Spleen (tissue), 11 donors: ENCODE data around the gene CXorf49. TPM values are rescaled to one million over a fixed set of nuclear protein-coding genes. Genes with fewer than 3 reads are reported as not detected.
"Not testable (repeated sequence)": the region's sequence is repeated elsewhere in the genome, so short reads cannot be mapped to it uniquely, and the experiment has no call there.

Source experiments
- DNase-seq: peaks from one replicate; pipeline ENCODE4 v3.0.0-alpha.2; 2020
- H3K27ac ChIP-seq, 8 donors: fragments of 200-600 bp; sonication (generic) in 7 of 8; 1 replicate in 4 of 8; 2 replicates in 4 of 8; pipeline versions ENCODE4 v1.5.0 to v1.8.0; 2016 to 2021; ENCODE audit warnings: inconsistent platforms in 4 of 8, mild to moderate bottlenecking in 4 of 8, moderate library complexity in 1 of 8
- H3K27me3 ChIP-seq, 7 donors: fragments of 200-600 bp; sonication (generic) in 6 of 7; replicated peaks in 1 of 7; 1 replicate in 4 of 7; 2 replicates in 3 of 7; pipeline versions ENCODE4 v1.5.0 to v1.8.0; 2016 to 2021; ENCODE audit warnings: inconsistent platforms in 3 of 7, mild to moderate bottlenecking in 1 of 7
- H3K36me3 ChIP-seq, 6 donors: fragments of 200-600 bp; sonication (generic) in 5 of 6; 1 replicate in 4 of 6; 2 replicates in 2 of 6; pipeline versions ENCODE4 v1.5.0 to v1.8.0; 2016 to 2021; ENCODE audit warnings: inconsistent platforms in 2 of 6
- H3K4me1 ChIP-seq, 6 donors: fragments of 200-600 bp; sonication (generic) in 5 of 6; 1 replicate in 3 of 6; 2 replicates in 3 of 6; pipeline versions ENCODE4 v1.5.0 to v1.8.0; 2016 to 2021; ENCODE audit warnings: inconsistent platforms in 3 of 6
- H3K4me3 ChIP-seq, 8 donors: fragments of 200-600 bp; sonication (generic) in 7 of 8; 1 replicate in 4 of 8; 2 replicates in 4 of 8; pipeline versions ENCODE4 v1.5.0 to v1.8.0; 2016 to 2021; ENCODE audit warnings: inconsistent platforms in 4 of 8, mild to moderate bottlenecking in 4 of 8, moderate library complexity in 2 of 8
- H3K9me3 ChIP-seq, 8 donors: fragments of 200-600 bp; sonication (generic) in 7 of 8; 1 replicate in 4 of 8; 2 replicates in 4 of 8; pipeline versions ENCODE4 v1.5.0 to v1.8.0; 2016 to 2021; ENCODE audit warnings: inconsistent platforms in 4 of 8
- POLR2A ChIP-seq, 3 donors: fragments of 450-650 bp; IDR thresholded peaks; one replicate each; pipeline ENCODE4 v1.5.1; 2017; ENCODE audit warnings: antibody characterized with exemption in 3 of 3, mild to moderate bottlenecking in 1 of 3
- POLR2AphosphoS5 ChIP-seq, 3 donors: sonication (generic); formaldehyde crosslinking; IDR thresholded peaks; one replicate each; pipeline ENCODE4 v1.5.1; 2017; ENCODE audit warnings: antibody characterized with exemption in 3 of 3
- WGBS, 5 donors: extraction: QIAGEN DNeasy Blood & Tissue Kit in 3 of 5; methylation state at CpG; one replicate each; pipeline versions ENCODE4 v1.1.5 to v1.1.7; 2013 to 2018; 5-methylcytosine and 5-hydroxymethylcytosine counted together
- intact Hi-C: fragments of 100-400 bp; cut with DNase I; formaldehyde crosslinking; loops from one replicate; pipeline ENCODE4 v1.15.0; 2023; ENCODE audit warnings: low total_unique reads
- polyA plus RNA-seq, 3 donors: library from polyadenylated mRNA; stranded (reverse); fragments of 200-250 nt; gene quantifications; one replicate each; pipeline ENCODE4 v1.2.1, GENCODE V29; 2013
- total RNA-seq, 7 donors: library from RNA; depleted of rRNA in 3 of 7; stranded (reverse); fragments of >200 nt in 3 of 7; fragmentation: NEBNext Ultra II Directional in 4 of 7; extraction: Animal tissue kit (Norgen Biotek cat#: 25700) in 4 of 7; gene quantifications; one replicate each; pipeline versions ENCODE4 v1.1.0 to v1.2.1, GENCODE V29; 2016 to 2021
- TF ChIP-seq, protein P1 (sequence below), 11 experiments: fragments of 200-600 bp in 7 of 11; fragments of 450-650 bp in 4 of 11; sonication (generic) in 4 of 11; IDR thresholded peaks in 8 of 11; conservative IDR thresholded peaks in 3 of 11; 1 replicate in 7 of 11; 2 replicates in 4 of 11; pipeline versions ENCODE4 v1.4.0 to v1.8.0; 2016 to 2021; ENCODE audit warnings: antibody characterized with exemption in 11 of 11, inconsistent platforms in 4 of 11, mild to moderate bottlenecking in 1 of 11
- donor health status: healthy with polysubstance abuse.
- donor health status: DM: no; HTN: no; CAD: no; lungs with moderate emphysema.
- donor health status: DM: no; HTN: no; CAD: no.
- donor health status: Bipolar disorder and iron deficiency.
- donor health status: healthy.
- donor health status: DM: no; HTN: no; CAD: no.
- donor health status: DM: yes; HTN: yes; CAD: no.

Gene CXorf49
- total and polyA plus RNA-seq, 10 donors = not detected

DNA sequence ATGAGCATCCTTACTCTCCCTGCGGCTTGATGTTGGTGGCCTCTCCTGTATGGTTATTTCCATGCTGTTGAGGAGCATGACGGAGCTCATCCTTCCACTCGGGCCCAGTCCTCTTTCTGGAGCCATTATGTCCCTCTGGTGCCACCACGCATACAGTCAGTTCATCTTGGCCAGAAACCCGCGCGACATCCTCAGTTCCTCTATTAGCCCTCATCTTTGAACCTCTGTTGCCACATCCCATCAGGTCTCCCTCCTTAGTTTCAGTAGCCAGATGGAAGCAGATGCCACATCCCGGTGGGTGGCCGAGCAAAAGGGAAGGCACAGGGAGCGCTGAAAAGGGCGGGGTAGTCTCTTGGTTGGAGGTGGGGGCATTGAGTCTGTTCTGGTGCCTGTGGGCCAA lies 46.1 kb downstream of the CXorf49 start:
- TF ChIP-seq, protein P1, sequence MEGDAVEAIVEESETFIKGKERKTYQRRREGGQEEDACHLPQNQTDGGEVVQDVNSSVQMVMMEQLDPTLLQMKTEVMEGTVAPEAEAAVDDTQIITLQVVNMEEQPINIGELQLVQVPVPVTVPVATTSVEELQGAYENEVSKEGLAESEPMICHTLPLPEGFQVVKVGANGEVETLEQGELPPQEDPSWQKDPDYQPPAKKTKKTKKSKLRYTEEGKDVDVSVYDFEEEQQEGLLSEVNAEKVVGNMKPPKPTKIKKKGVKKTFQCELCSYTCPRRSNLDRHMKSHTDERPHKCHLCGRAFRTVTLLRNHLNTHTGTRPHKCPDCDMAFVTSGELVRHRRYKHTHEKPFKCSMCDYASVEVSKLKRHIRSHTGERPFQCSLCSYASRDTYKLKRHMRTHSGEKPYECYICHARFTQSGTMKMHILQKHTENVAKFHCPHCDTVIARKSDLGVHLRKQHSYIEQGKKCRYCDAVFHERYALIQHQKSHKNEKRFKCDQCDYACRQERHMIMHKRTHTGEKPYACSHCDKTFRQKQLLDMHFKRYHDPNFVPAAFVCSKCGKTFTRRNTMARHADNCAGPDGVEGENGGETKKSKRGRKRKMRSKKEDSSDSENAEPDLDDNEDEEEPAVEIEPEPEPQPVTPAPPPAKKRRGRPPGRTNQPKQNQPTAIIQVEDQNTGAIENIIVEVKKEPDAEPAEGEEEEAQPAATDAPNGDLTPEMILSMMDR (IDR thresholded peaks at IDR 0.05 in 8 of 11, conservative IDR thresholded peaks at IDR 0.05 in 3 of 11) = no peak
- TF ChIP-seq POLR2A (IDR thresholded peaks at IDR 0.05) (no peak), POLR2AphosphoS5 (IDR thresholded peaks at IDR 0.05) (no peak)
- intact Hi-C loops = no loop called here
- no peak overlapping the region for H3K27ac ChIP-seq
- H3K9me3 ChIP-seq = no peaks in the 10 kb centered on the region
- no peaks in the 10 kb centered on the region for H3K36me3 ChIP-seq
- DNase-seq = peak; percentile 36
- H3K27me3 ChIP-seq = peaks cover 0 to 5% (median 0%) of the 10 kb centered on the region in 7 donors
- H3K4me1 ChIP-seq = no peaks in the 10 kb centered on the region
- H3K4me3 ChIP-seq = no peak overlapping the region
- WGBS, 5 donors = 83 to 92% (median 87%) methylated on average over 8 to 11 of the region's 11 CpGs

DNA sequence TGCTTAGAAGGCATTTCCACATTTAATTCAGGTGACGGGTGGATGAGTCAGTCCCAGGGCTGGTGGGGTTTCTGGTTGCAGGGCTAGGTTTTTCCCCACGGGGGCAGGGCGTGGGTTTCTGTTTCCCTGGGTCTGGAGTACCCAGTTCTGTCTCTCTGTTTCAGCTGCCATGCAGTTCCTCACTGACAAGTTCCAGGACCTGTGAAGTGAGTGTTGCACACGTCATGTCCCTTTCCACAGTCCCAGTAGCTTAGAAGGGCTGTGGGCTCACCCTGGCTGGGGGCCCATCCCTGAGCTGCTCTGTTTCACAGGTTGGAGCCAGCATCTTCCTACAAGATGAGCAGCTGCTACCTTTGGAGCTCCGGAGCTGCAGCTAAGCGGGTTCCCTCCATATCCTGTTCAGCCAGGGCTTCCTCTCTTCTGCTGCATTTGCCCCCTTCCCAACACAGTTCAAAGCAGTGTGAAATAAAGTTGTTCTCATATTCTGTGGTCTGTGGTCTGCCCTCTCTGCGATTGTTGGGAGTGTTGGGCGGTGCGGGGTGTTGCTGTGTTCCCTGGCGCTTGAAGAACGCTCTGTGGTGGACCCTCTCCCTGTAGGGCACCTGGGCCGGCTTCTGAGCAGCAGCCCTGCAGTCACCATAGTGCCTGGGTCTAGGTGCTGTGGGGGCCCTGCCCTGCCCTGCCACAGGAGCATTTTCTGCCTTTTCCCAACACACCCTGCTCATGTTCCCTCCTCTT lies 46.9 kb downstream of the CXorf49 start:
- H3K4me1 ChIP-seq = no peaks in the 10 kb centered on the region
- H3K9me3 ChIP-seq = no peaks in the 10 kb centered on the region
- peaks cover 0 to 5% (median 0%) of the 10 kb centered on the region in 7 donors for H3K27me3 ChIP-seq
- no peak overlapping the region for H3K4me3 ChIP-seq
- H3K36me3 ChIP-seq = no peaks in the 10 kb centered on the region
- H3K27ac ChIP-seq = no peak overlapping the region
- TF ChIP-seq POLR2AphosphoS5 (IDR thresholded peaks at IDR 0.05) = no peak
- TF ChIP-seq POLR2A (IDR thresholded peaks at IDR 0.05) = no peak
- TF ChIP-seq, protein P1 (IDR thresholded peaks at IDR 0.05 in 8 of 11, conservative IDR thresholded peaks at IDR 0.05 in 3 of 11) = no peak
- peak; percentile 51 for DNase-seq
- 25 to 56% (median 40%) methylated on average over 3 to 12 of the region's 12 CpGs for WGBS, 5 donors
- intact Hi-C loops = no loop called here

DNA sequence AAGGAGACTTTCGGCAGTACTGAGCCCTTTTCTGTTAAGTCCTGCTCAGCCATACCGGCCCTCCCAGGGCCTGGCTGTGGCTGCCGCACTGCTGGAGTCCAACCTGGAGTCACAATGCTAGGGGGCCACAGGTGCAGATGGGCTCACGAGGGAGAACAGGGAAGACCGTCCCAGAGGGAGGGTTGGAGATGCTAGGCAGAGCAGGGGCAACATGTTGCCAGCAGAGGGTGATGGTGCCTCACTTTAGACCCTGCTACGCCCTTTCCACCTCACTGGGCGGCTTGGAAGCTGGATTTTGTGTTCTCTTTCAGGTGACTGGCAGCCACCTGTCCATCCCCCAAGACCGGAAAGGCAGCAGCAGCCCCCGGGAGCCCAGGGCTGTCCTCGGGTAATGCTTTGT lies 48.1 kb downstream of the CXorf49 start:
- H3K27me3 ChIP-seq, DNase-seq, H3K4me3 ChIP-seq, H3K4me1 ChIP-seq, intact Hi-C loops, H3K9me3 ChIP-seq, H3K36me3 ChIP-seq, H3K27ac ChIP-seq: not testable (repeated sequence)
- TF ChIP-seq, protein P1 (IDR thresholded peaks at IDR 0.05 in 8 of 11, conservative IDR thresholded peaks at IDR 0.05 in 3 of 11) = peak in 7 of 11 experiments; percentile 29 to 42 (median 31)
- WGBS, 5 donors = 0 to 39% (median 22%) methylated on average over 1 to 10 of the region's 10 CpGs

DNA sequence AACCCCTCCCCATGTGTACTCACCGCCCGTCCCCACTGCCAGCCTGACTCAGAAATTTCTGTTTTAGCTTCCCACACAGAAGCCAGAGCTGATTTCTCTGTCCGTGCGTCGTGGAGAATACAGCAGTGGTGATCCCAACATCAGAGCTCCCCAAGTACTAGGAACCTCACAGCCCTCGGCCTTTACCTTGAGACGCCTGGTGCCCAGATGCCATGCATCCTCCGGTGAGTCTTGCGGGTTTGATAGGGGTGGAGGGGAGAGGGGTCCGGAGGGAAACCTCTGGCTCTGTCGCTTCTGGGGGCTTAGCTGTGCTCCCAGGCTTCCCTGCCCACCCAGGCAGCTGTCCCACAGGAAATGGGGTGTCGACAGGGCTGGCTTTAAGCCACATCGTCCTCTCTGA lies 48.6 kb downstream of the CXorf49 start:
- Histone ChIP-seq H3K4me3 (no peak overlapping the region), H3K4me1 (no peaks in the 10 kb centered on the region), H3K27me3 (peaks cover 0 to 5% (median 0%) of the 10 kb centered on the region in 7 donors), H3K36me3 (no peaks in the 10 kb centered on the region), H3K9me3 (no peaks in the 10 kb centered on the region), H3K27ac (no peak overlapping the region)
- DNase-seq = peak; percentile 52
- intact Hi-C loops = no loop called here
- TF ChIP-seq, protein P1 (IDR thresholded peaks at IDR 0.05 in 8 of 11, conservative IDR thresholded peaks at IDR 0.05 in 3 of 11) = no peak
- no peak for TF ChIP-seq POLR2A (IDR thresholded peaks at IDR 0.05)
- no peak for TF ChIP-seq POLR2AphosphoS5 (IDR thresholded peaks at IDR 0.05)
- WGBS, 5 donors = 71 to 75% (median 72%) methylated on average over 13 of the region's 13 CpGs; no CpG with 5 or more reads in 1 of the 5 donors
